ENCODE results near the gene RFXAP. TPM values are rescaled to one million over a fixed set of nuclear protein-coding genes. Genes with fewer than 3 reads are reported as not detected.

The RFXAP gene
- total and polyA plus RNA-seq, 2 of the 4 experiments (the other 2 are of a cell fraction), result 0.54 to 2.7 TPM

- BruUV-seq (replicated peaks), result no TSS peak
Observed at GRCh38 chr13:36769545-36769944, 49.5 kb upstream of the RFXAP start.

More at GRCh38 chr13:36769545-36769944, 49.5 kb upstream of the RFXAP start:
- CTCF ChIA-PET, result no interaction called here
- ATAC-seq (ENCODE audit: low read depth), result no peak
- Histone ChIP-seq H4K91ac (ENCODE audit: insufficient read depth, low read depth, low read length) (no peak overlapping the region), H3K4me3 (ENCODE audit: insufficient read depth, low read depth, low read length) (no peak overlapping the region), H3K27ac (ENCODE audit: insufficient read depth, low read length) (no peak overlapping the region), H3K9me1 (ENCODE audit: insufficient read depth, low read length) (no peaks in the 10 kb centered on the region), H2BK15ac (ENCODE audit: low read depth, low read length) (no peak overlapping the region), H3K14ac (replicated peaks; ENCODE audit: low read depth, low read length) (no peak overlapping the region), H4K5ac (ENCODE audit: low read depth, low read length) (no peak overlapping the region), H3K4me2 (ENCODE audit: low read depth, low read length) (no peak overlapping the region), H3K56ac (ENCODE audit: extremely low read depth, insufficient read depth, low read length) (no peak overlapping the region), H2AK9ac (replicated peaks; ENCODE audit: low read depth, low read length, poor library complexity) (no peak overlapping the region), H2BK5ac (ENCODE audit: low read depth, low read length, poor library complexity, severe bottlenecking) (no peak overlapping the region), H4K8ac (ENCODE audit: low read depth in 2 of 2, low read length in 2 of 2) (no peak overlapping the region), H2BK120ac (ENCODE audit: low read depth, low read length) (no peak overlapping the region), H2AK5ac (ENCODE audit: low read depth, low read length) (no peak overlapping the region), H3K4ac (ENCODE audit: low read depth, low read length) (no peak overlapping the region), H4K20me1 (ENCODE audit: insufficient read depth, low read length) (no peaks in the 10 kb centered on the region), H3K36me3 (ENCODE audit: control insufficient read depth, insufficient read depth, low read length) (no peaks in the 10 kb centered on the region), H2AFZ (replicated peaks; ENCODE audit: low read length, poor library complexity) (no peak overlapping the region), H3K27me3 (ENCODE audit: control insufficient read depth, insufficient read depth, low read length) (peaks cover 2% of the 10 kb centered on the region), H3K9me3 (ENCODE audit: control insufficient read depth, insufficient read depth, low read length) (peaks cover 2% of the 10 kb centered on the region; the same call in 1 of the 2 replicates), H3K4me1 (ENCODE audit: control insufficient read depth, insufficient read depth, low read length) (no peaks in the 10 kb centered on the region), H3K18ac (ENCODE audit: low read depth, low read length) (no peak overlapping the region), H3K79me1 (ENCODE audit: low read depth in 1 of 2, low read length in 2 of 2) (no peaks in the 10 kb centered on the region), H2BK20ac (ENCODE audit: low read depth, low read length) (no peak overlapping the region), H3K23ac (ENCODE audit: low read depth, low read length) (no peak overlapping the region), H3K9ac (ENCODE audit: low read depth, low read length) (no peak overlapping the region)
- POLR2A ChIA-PET (ENCODE audit: unreplicated experiment), result no interaction called here
- dilution Hi-C loops (cut with HindIII; ENCODE audit: low sequenced_read_pairs, unreplicated experiment), result no loop called here
- TF ChIP-seq FOS (IDR thresholded peaks at IDR 0.05; ENCODE audit: low read depth, low read length) (no peak), CHD1 (IDR thresholded peaks at IDR 0.05; ENCODE audit: low read depth, low read length) (no peak), RAD21 (IDR thresholded peaks at IDR 0.05; ENCODE audit: low read length) (no peak), CTCF (conservative IDR thresholded peaks at IDR 0.05; ENCODE audit: low read depth, low read length) (no peak), BHLHE40 (IDR thresholded peaks at IDR 0.05; ENCODE audit: low read depth, low read length) (no peak), NFE2L2 (IDR thresholded peaks at IDR 0.05; ENCODE audit: low read depth, low read length) (no peak), MXI1 (IDR thresholded peaks at IDR 0.05; ENCODE audit: borderline replicate concordance, low read depth, low read length) (no peak), MAFK (IDR thresholded peaks at IDR 0.05; ENCODE audit: low read depth, low read length) (no peak), RFX5 (IDR thresholded peaks at IDR 0.05; ENCODE audit: low read depth, low read length) (no peak), CEBPB (IDR thresholded peaks at IDR 0.05; ENCODE audit: low read depth, low read length) (no peak), MAZ (IDR thresholded peaks at IDR 0.05; ENCODE audit: borderline replicate concordance, low read depth, low read length) (no peak), POLR2A (IDR thresholded peaks at IDR 0.05; ENCODE audit: low read depth, low read length) (no peak), USF2 (IDR thresholded peaks at IDR 0.05; ENCODE audit: low read depth, low read length) (no peak), RCOR1 (IDR thresholded peaks at IDR 0.05; ENCODE audit: insufficient replicate concordance, low read length) (no peak), ELK1 (IDR thresholded peaks at IDR 0.05; ENCODE audit: borderline replicate concordance, low read depth, low read length) (no peak), SMC3 (IDR thresholded peaks at IDR 0.05; ENCODE audit: low read depth, low read length) (no peak)
- DNase-seq, result no peak
- no CpG with 5 or more reads among the region's 4 CpGs for WGBS, 2 experiments (ENCODE audit: extremely low coverage in 2 of 2, insufficient read length in 1 of 2)
- intact Hi-C loops (cut with micrococcal nuclease), result no loop called here
- in situ Hi-C loops (cut with MboI; ENCODE audit: low sequenced_read_pairs), result no loop called here

Measured in IMR-90 (cell line).